Measurements from ENCODE around the gene COX11. TPM values are rescaled to one million over a fixed set of nuclear protein-coding genes. Genes with fewer than 3 reads are reported as not detected.
A peak's percentile ranks its signal among the peaks of the same experiment; 100 is the strongest.

COX11 gene
- total RNA-seq, 1 donor from 2014 or later, result 79.8 TPM

GRCh38 chr17:54992797-54993639 is 24.6 kb upstream of the COX11 start:
- no peak overlapping the region for H3K4me3 Mint-ChIP-seq
- peak; percentile 86 for TF ChIP-seq CTCF (conservative IDR thresholded peaks at IDR 0.05)
- no peaks in the 10 kb centered on the region for H3K9me3 Mint-ChIP-seq
- DNase-seq (ENCODE audit: extremely low spot score, unreplicated experiment), result no peak
- no peaks in the 10 kb centered on the region for H3K4me1 Mint-ChIP-seq (ENCODE audit: unreplicated experiment)
- H3K27ac Mint-ChIP-seq, result no peak overlapping the region
- H3K36me3 Mint-ChIP-seq, result no peaks in the 10 kb centered on the region
- H3K27me3 Mint-ChIP-seq, result no peaks in the 10 kb centered on the region

- Mint-ChIP-seq H3K27me3 (no peaks in the 10 kb centered on the region), H3K4me1 (ENCODE audit: unreplicated experiment) (no peaks in the 10 kb centered on the region), H3K9me3 (no peaks in the 10 kb centered on the region), H3K36me3 (no peaks in the 10 kb centered on the region), H3K4me3 (no peak overlapping the region), H3K27ac (no peak overlapping the region)
- no peak for DNase-seq (ENCODE audit: extremely low spot score, unreplicated experiment)
- no peak for TF ChIP-seq CTCF (conservative IDR thresholded peaks at IDR 0.05)
These were observed 23.1 kb upstream of the COX11 start for GRCh38 chr17:54991567-54991966.

GRCh38 chr17:54990118-54990517 is 21.7 kb upstream of the COX11 start:
- H3K4me3 Mint-ChIP-seq, result no peak overlapping the region
- DNase-seq (ENCODE audit: extremely low spot score, unreplicated experiment), result no peak
- no peaks in the 10 kb centered on the region for H3K36me3 Mint-ChIP-seq
- TF ChIP-seq CTCF (conservative IDR thresholded peaks at IDR 0.05), result no peak
- H3K27me3 Mint-ChIP-seq, result no peaks in the 10 kb centered on the region
- no peaks in the 10 kb centered on the region for H3K4me1 Mint-ChIP-seq (ENCODE audit: unreplicated experiment)
- no peaks in the 10 kb centered on the region for H3K9me3 Mint-ChIP-seq
- H3K27ac Mint-ChIP-seq, result no peak overlapping the region

GRCh38 chr17:54985476-54985875 is 17.0 kb upstream of the COX11 start:
- Mint-ChIP-seq H3K27ac (no peak overlapping the region), H3K9me3 (no peaks in the 10 kb centered on the region), H3K4me1 (ENCODE audit: unreplicated experiment) (no peaks in the 10 kb centered on the region), H3K27me3 (no peaks in the 10 kb centered on the region), H3K36me3 (peaks cover 12% of the 10 kb centered on the region), H3K4me3 (no peak overlapping the region)
- TF ChIP-seq CTCF (conservative IDR thresholded peaks at IDR 0.05), result no peak
- DNase-seq (ENCODE audit: extremely low spot score, unreplicated experiment), result no peak

- no peak for TF ChIP-seq CTCF (conservative IDR thresholded peaks at IDR 0.05)
- Mint-ChIP-seq H3K9me3 (no peaks in the 10 kb centered on the region), H3K27me3 (no peaks in the 10 kb centered on the region), H3K4me1 (ENCODE audit: unreplicated experiment) (no peaks in the 10 kb centered on the region), H3K4me3 (no peak overlapping the region), H3K36me3 (peaks cover 18% of the 10 kb centered on the region), H3K27ac (no peak overlapping the region)
- DNase-seq (ENCODE audit: extremely low spot score, unreplicated experiment), result no peak
These were observed 14.8 kb upstream of the COX11 start for GRCh38 chr17:54983260-54983659.

Measured in type B pancreatic cell (in vitro differentiated cells).